WTC11 (cell line): ENCODE measurements around the gene ETF1. TPM values are rescaled to one million over a fixed set of nuclear protein-coding genes. Genes with fewer than 3 reads are reported as not detected.

Experiments
- ATAC-seq: fragments of 200-7000 bp; cut with Tn5 transposase; 2 replicates; pipeline ENCODE4 v1.10.0; 2021; ENCODE audit warnings: mild to moderate bottlenecking, moderate library complexity
- CTCF ChIA-PET: fragments of 300-600 bp; sonication (Branson Sonifier 250); formaldehyde crosslinking; loops from one replicate; lab custom pipeline; 2021; ENCODE audit warnings: antibody characterized with exemption; lab: Charles Lee
- POLR2A ChIA-PET: fragments of 350-600 bp; sonication (Branson Sonifier 250); formaldehyde crosslinking; loops from one replicate; lab custom pipeline; 2021; ENCODE audit warnings: antibody characterized with exemption; lab: Charles Lee
- DNase-seq: peaks from one replicate; pipeline ENCODE4 v3.0.0; 2021; ENCODE audit warnings: low spot score
- H3K27ac Mint-ChIP-seq: 2 replicates; pipeline ENCODE4 v1.8.0; 2021; ENCODE audit warnings: mixed read lengths
- H3K27me3 Mint-ChIP-seq: 2 replicates; pipeline ENCODE4 v1.8.0; 2021; ENCODE audit warnings: low read depth, mild to moderate bottlenecking, moderate library complexity, mixed read lengths
- H3K36me3 Mint-ChIP-seq: 2 replicates; pipeline ENCODE4 v1.8.0; 2021; ENCODE audit warnings: mixed read lengths
- H3K4me1 Mint-ChIP-seq: 2 replicates; pipeline ENCODE4 v1.8.0; 2022; ENCODE audit warnings: mixed read lengths
- H3K4me3 Mint-ChIP-seq: 2 replicates; pipeline ENCODE4 v1.8.0; 2021; ENCODE audit warnings: mild to moderate bottlenecking, moderate library complexity, mixed read lengths
- H3K9me3 Mint-ChIP-seq: 2 replicates; pipeline ENCODE4 v1.8.0; 2021; ENCODE audit warnings: mixed read lengths
- ATF1 ChIP-seq: sonication (generic); formaldehyde crosslinking; IDR thresholded peaks from 2 replicates; pipeline ENCODE4 v1.8.1; 2023; ENCODE audit warnings: mild to moderate bottlenecking, moderate library complexity, missing genetic modification reagents
- ETV6 ChIP-seq: sonication (generic); formaldehyde crosslinking; IDR thresholded peaks from 2 replicates; pipeline ENCODE4 v1.8.1; 2022; ENCODE audit warnings: mild to moderate bottlenecking, missing genetic modification reagents
- FOXK1 ChIP-seq: sonication (generic); formaldehyde crosslinking; IDR thresholded peaks from 2 replicates; pipeline ENCODE4 v1.8.0; 2022; ENCODE audit warnings: mild to moderate bottlenecking, moderate library complexity, missing genetic modification reagents
- GRHL2 ChIP-seq: fragments of 250-450 bp; sonication (Bioruptor Pico); IDR thresholded peaks from 2 replicates; pipeline ENCODE4 v1.8.0; 2022; ENCODE audit warnings: mild to moderate bottlenecking, moderate library complexity; ENCODE audit not compliant: insufficient replicate concordance, severe bottlenecking
- JUN ChIP-seq: sonication (generic); formaldehyde crosslinking; IDR thresholded peaks from 2 replicates; pipeline ENCODE4 v1.8.0; 2023; ENCODE audit warnings: mild to moderate bottlenecking, missing genetic modification reagents
- MXD4 ChIP-seq: fragments of 250-450 bp; sonication (Bioruptor Pico); IDR thresholded peaks from 2 replicates; pipeline ENCODE4 v1.8.0; 2021; ENCODE audit warnings: mild to moderate bottlenecking, moderate library complexity, borderline replicate concordance
- NR3C1 ChIP-seq: sonication (generic); formaldehyde crosslinking; conservative IDR thresholded peaks from 2 replicates; pipeline ENCODE4 v1.8.1; 2023; ENCODE audit warnings: low read depth, mild to moderate bottlenecking, missing genetic modification reagents
- STAT6 ChIP-seq: sonication (generic); formaldehyde crosslinking; conservative IDR thresholded peaks from 2 replicates; pipeline ENCODE4 v1.8.1; 2023; ENCODE audit warnings: mild to moderate bottlenecking, low read depth, missing genetic modification reagents, moderate library complexity
- USF1 ChIP-seq: sonication (generic); formaldehyde crosslinking; IDR thresholded peaks from 2 replicates; pipeline ENCODE4 v1.8.0; 2022; ENCODE audit warnings: mild to moderate bottlenecking, missing genetic modification reagents
- ZBTB21 ChIP-seq: sonication (generic); formaldehyde crosslinking; IDR thresholded peaks from 2 replicates; pipeline ENCODE4 v1.8.1; 2023; ENCODE audit warnings: mild to moderate bottlenecking, missing genetic modification reagents, borderline replicate concordance
- ZBTB43 ChIP-seq: sonication (generic); formaldehyde crosslinking; IDR thresholded peaks from 2 replicates; pipeline ENCODE4 v1.8.1; 2023; ENCODE audit warnings: mild to moderate bottlenecking, missing genetic modification reagents
- ZNF232 ChIP-seq: sonication (generic); formaldehyde crosslinking; IDR thresholded peaks from 2 replicates; pipeline ENCODE4 v1.8.0; 2022; ENCODE audit warnings: mild to moderate bottlenecking, missing genetic modification reagents
- total RNA-seq: library from RNA; stranded (reverse); gene quantifications from 3 replicates; pipeline ENCODE4 v1.2.3, GENCODE V29; 2021
- TF ChIP-seq, protein P1 (sequence below): fragments of 250-450 bp; sonication (Bioruptor Pico); IDR thresholded peaks from 2 replicates; pipeline ENCODE4 v1.9.0; 2021; ENCODE audit warnings: mild to moderate bottlenecking, borderline replicate concordance
- TF ChIP-seq, protein P2 (sequence below): sonication (generic); formaldehyde crosslinking; IDR thresholded peaks from 2 replicates; pipeline ENCODE4 v1.8.1; 2023; ENCODE audit warnings: mild to moderate bottlenecking, missing genetic modification reagents
- TF ChIP-seq, protein P3 (sequence below): sonication (generic); formaldehyde crosslinking; IDR thresholded peaks from 2 replicates; pipeline ENCODE4 v1.8.1; 2022; ENCODE audit warnings: mild to moderate bottlenecking, missing genetic modification reagents, moderate library complexity, borderline replicate concordance

Gene ETF1
- total RNA-seq, 1 experiment from 2014 or later = 137 TPM

DNA sequence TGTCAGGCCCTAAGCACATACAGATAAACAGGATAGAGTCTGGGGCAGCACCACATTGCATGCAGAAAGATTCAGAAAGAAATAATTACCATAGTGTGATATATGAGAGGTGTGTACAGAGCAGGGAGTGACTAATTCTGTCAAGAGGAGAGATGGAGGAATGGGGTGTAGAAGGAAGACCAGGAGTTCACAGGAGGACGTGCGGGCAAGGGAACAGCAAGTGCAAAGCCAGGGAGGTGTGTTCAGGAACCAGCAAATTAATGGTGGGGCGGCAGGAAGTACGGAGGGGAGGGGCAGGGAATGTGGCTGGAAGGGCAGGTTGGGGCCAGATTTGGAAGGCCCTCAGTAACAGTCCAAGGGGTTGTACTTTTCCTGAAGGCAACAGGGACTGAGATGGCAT, 60.4 kb downstream of the ETF1 start:
- CTCF ChIA-PET = interaction anchor here (1.2 to 1.4 kb wide), 2 partner anchors 18 to 21 kb away, joined by 4 read pairs; partner anchors contain the start of gene EGR1
- no peaks in the 10 kb centered on the region for H3K36me3 Mint-ChIP-seq
- POLR2A ChIA-PET = no interaction called here
- TF ChIP-seq STAT6 (CRISPR knock-in tag) = no peak
- no peak for TF ChIP-seq GRHL2 (CRISPR knock-in tag)
- no peak for TF ChIP-seq ZBTB21 (CRISPR knock-in tag)
- TF ChIP-seq FOXK1 (CRISPR knock-in tag) = no peak
- TF ChIP-seq ZNF232 (CRISPR knock-in tag) = no peak
- no peak for TF ChIP-seq ZBTB43 (CRISPR knock-in tag)
- no peak for TF ChIP-seq JUN (CRISPR knock-in tag)
- TF ChIP-seq, protein P1, sequence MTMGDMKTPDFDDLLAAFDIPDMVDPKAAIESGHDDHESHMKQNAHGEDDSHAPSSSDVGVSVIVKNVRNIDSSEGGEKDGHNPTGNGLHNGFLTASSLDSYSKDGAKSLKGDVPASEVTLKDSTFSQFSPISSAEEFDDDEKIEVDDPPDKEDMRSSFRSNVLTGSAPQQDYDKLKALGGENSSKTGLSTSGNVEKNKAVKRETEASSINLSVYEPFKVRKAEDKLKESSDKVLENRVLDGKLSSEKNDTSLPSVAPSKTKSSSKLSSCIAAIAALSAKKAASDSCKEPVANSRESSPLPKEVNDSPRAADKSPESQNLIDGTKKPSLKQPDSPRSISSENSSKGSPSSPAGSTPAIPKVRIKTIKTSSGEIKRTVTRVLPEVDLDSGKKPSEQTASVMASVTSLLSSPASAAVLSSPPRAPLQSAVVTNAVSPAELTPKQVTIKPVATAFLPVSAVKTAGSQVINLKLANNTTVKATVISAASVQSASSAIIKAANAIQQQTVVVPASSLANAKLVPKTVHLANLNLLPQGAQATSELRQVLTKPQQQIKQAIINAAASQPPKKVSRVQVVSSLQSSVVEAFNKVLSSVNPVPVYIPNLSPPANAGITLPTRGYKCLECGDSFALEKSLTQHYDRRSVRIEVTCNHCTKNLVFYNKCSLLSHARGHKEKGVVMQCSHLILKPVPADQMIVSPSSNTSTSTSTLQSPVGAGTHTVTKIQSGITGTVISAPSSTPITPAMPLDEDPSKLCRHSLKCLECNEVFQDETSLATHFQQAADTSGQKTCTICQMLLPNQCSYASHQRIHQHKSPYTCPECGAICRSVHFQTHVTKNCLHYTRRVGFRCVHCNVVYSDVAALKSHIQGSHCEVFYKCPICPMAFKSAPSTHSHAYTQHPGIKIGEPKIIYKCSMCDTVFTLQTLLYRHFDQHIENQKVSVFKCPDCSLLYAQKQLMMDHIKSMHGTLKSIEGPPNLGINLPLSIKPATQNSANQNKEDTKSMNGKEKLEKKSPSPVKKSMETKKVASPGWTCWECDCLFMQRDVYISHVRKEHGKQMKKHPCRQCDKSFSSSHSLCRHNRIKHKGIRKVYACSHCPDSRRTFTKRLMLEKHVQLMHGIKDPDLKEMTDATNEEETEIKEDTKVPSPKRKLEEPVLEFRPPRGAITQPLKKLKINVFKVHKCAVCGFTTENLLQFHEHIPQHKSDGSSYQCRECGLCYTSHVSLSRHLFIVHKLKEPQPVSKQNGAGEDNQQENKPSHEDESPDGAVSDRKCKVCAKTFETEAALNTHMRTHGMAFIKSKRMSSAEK (CRISPR knock-in tag) = no peak
- TF ChIP-seq NR3C1 (CRISPR knock-in tag) = no peak
- no peak for TF ChIP-seq ATF1 (CRISPR knock-in tag)
- TF ChIP-seq ETV6 (CRISPR knock-in tag) = no peak
- no peak for TF ChIP-seq USF1 (CRISPR knock-in tag)
- TF ChIP-seq MXD4 = no peak
- TF ChIP-seq, protein P2, sequence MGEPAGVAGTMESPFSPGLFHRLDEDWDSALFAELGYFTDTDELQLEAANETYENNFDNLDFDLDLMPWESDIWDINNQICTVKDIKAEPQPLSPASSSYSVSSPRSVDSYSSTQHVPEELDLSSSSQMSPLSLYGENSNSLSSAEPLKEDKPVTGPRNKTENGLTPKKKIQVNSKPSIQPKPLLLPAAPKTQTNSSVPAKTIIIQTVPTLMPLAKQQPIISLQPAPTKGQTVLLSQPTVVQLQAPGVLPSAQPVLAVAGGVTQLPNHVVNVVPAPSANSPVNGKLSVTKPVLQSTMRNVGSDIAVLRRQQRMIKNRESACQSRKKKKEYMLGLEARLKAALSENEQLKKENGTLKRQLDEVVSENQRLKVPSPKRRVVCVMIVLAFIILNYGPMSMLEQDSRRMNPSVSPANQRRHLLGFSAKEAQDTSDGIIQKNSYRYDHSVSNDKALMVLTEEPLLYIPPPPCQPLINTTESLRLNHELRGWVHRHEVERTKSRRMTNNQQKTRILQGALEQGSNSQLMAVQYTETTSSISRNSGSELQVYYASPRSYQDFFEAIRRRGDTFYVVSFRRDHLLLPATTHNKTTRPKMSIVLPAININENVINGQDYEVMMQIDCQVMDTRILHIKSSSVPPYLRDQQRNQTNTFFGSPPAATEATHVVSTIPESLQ (CRISPR knock-in tag) = no peak
- TF ChIP-seq, protein P3, sequence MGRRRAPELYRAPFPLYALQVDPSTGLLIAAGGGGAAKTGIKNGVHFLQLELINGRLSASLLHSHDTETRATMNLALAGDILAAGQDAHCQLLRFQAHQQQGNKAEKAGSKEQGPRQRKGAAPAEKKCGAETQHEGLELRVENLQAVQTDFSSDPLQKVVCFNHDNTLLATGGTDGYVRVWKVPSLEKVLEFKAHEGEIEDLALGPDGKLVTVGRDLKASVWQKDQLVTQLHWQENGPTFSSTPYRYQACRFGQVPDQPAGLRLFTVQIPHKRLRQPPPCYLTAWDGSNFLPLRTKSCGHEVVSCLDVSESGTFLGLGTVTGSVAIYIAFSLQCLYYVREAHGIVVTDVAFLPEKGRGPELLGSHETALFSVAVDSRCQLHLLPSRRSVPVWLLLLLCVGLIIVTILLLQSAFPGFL (CRISPR knock-in tag) = no peak
- DNase-seq = no peak
- H3K4me3 Mint-ChIP-seq = no peak overlapping the region
- no peak for ATAC-seq
- no peaks in the 10 kb centered on the region for H3K27me3 Mint-ChIP-seq
- H3K4me1 Mint-ChIP-seq = peaks cover 4% of the 10 kb centered on the region
- H3K9me3 Mint-ChIP-seq = no peaks in the 10 kb centered on the region
- no peak overlapping the region for H3K27ac Mint-ChIP-seq
